Measurements from ENCODE around the gene TIMP2.

DNA sequence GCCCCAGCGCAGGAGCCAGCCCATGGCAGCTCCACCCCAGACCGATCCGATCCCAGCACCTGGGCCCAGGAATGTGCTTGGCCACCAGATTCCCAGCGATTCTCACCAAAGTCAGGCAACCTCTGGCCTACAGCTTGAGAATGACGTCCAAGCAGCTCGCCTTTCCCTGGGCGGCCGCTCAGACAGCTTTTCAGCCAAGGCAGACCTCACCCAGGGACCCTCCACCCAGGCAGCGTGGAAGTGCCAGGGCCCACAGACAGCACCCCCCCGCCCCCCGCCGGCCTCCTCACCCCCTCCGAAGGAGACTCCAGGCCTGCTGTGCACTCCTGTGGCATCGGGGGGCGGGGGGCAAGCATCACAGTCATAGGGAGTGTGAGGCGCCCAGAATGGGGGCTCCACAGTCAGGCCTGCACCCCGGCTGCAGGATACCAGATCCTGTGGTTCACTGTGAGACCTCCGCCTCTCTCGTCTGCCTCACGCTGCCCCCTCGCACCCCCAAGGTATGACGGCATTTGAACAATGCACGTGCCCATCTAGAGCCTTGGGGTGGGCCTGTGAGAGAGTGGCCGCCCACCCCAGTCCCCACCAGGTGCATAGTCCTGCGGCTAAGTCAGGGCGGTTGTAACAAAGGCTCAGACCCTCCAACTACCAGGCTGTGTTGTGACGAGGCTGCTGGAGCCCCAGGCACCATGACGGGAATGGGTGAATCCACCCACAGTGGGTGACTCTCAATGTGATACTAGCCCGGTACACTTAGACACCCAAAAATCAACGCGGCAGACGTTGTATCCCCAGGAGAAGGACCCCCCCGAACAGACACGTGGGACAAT lies 28.1 kb downstream of the TIMP2 start:
- TF ChIP-seq GATA3 (IDR thresholded peaks at IDR 0.05; ENCODE audit: low read depth, low read length) = no peak
- TF ChIP-seq GATA2 (IDR thresholded peaks at IDR 0.05; ENCODE audit: low read depth, low read length) = no peak
